Kidney epithelial cell (primary cell): ENCODE results near the gene CDK6. TPM values are rescaled to one million over a fixed set of nuclear protein-coding genes. Genes with fewer than 3 reads are reported as not detected.

Source experiments
- DNase-seq: peaks from one replicate; pipeline ENCODE4 v3.0.0-alpha.2; 2010; ENCODE audit warnings: low read depth
- H3K27me3 ChIP-seq: 2 replicates; pipeline ENCODE4 v1.6.0; 2011; ENCODE audit warnings: low read length; ENCODE audit not compliant: control insufficient read depth, insufficient read depth
- H3K36me3 ChIP-seq: 2 replicates; pipeline ENCODE4 v1.5.1; 2011; ENCODE audit warnings: low read length; ENCODE audit not compliant: control insufficient read depth, insufficient read depth
- H3K4me3 ChIP-seq: 2 replicates; pipeline ENCODE4 v1.5.1; 2011; ENCODE audit warnings: low read depth, mild to moderate bottlenecking, control low read depth, low read length
- total RNA-seq: library from RNA; depleted of rRNA; stranded (reverse); fragments of >200 nt; gene quantifications from 2 replicates; pipeline ENCODE4 v1.2.3, GENCODE V29; 2015
- TF ChIP-seq, protein P1 (sequence below): IDR thresholded peaks from 2 replicates; pipeline ENCODE4 v1.5.1; 2011; ENCODE audit warnings: mild to moderate bottlenecking, moderate library complexity, low read length, control low read depth, inconsistent platforms; ENCODE audit not compliant: insufficient read depth, poor library complexity, severe bottlenecking

Gene CDK6
- total RNA-seq, 1 donor from 2014 or later = 91.0 TPM

DNA sequence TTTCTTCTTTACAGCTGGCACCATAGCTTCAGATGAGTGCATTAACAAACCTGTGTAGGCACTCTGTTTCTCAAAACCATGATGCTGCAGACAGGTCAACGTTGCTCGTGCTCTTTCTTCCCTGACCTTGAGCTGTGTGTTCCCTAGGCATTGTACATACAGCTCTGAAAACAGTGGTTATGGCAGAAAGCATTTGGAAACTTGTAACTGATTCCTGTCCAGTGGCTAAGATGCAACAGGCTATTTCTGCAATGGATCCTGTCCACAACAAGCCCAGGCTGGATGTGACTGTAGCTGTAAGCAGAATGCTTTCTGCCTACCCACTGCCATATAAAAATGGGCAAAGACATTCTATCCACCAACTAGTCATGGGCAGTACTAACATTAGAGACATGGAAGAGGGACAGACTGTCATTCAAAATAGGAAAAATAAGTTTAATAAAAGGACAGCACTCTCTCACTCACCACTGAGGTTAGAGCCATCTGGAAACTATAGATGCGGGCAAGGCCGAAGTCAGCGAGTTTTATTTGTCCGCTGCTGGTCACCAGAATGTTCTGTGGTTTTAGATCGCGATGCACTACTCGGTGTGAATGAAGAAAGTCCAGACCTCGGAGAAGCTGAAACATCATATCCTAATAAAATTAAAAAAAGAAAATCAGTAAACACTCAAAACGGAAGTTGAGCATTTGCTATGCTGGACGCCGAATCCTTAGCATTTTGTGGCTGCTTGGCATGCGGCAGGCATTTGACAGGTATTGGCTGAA, 111.0 kb downstream of the CDK6 start:
- no peak overlapping the region for H3K4me3 ChIP-seq
- H3K27me3 ChIP-seq = no peaks in the 10 kb centered on the region
- no peak for DNase-seq
- TF ChIP-seq, protein P1, sequence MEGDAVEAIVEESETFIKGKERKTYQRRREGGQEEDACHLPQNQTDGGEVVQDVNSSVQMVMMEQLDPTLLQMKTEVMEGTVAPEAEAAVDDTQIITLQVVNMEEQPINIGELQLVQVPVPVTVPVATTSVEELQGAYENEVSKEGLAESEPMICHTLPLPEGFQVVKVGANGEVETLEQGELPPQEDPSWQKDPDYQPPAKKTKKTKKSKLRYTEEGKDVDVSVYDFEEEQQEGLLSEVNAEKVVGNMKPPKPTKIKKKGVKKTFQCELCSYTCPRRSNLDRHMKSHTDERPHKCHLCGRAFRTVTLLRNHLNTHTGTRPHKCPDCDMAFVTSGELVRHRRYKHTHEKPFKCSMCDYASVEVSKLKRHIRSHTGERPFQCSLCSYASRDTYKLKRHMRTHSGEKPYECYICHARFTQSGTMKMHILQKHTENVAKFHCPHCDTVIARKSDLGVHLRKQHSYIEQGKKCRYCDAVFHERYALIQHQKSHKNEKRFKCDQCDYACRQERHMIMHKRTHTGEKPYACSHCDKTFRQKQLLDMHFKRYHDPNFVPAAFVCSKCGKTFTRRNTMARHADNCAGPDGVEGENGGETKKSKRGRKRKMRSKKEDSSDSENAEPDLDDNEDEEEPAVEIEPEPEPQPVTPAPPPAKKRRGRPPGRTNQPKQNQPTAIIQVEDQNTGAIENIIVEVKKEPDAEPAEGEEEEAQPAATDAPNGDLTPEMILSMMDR = no peak
- H3K36me3 ChIP-seq = peaks cover 1% of the 10 kb centered on the region

DNA sequence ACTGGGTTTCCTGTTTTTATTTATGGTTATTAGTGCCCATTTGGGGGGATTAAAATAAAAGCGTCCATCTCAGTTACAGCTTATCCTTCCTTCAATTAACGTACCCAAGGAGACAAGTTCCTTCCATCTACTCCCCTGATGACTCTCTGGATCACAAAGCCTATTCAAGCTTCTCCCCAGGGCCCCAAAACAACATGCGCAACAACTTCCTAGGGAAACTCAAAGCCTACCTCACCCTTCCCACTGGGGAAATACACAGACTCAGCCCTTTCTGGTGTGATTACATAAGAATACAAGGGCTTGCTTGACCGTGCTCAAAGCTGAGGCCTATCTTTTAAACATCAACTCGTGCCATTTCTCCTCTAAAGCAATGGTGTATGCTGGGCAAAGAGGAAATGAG, 112.4 kb downstream of the CDK6 start:
- Histone ChIP-seq H3K36me3 (peaks cover 1% of the 10 kb centered on the region), H3K4me3 (no peak overlapping the region), H3K27me3 (no peaks in the 10 kb centered on the region)
- DNase-seq = no peak
- TF ChIP-seq, protein P1 = no peak

- TF ChIP-seq, protein P1 = no peak
- Histone ChIP-seq H3K36me3 (peaks cover 1% of the 10 kb centered on the region), H3K27me3 (no peaks in the 10 kb centered on the region), H3K4me3 (no peak overlapping the region)
- DNase-seq = no peak
Observed at GRCh38 chr7:92723205-92723604, 113.2 kb downstream of the CDK6 start.

DNA sequence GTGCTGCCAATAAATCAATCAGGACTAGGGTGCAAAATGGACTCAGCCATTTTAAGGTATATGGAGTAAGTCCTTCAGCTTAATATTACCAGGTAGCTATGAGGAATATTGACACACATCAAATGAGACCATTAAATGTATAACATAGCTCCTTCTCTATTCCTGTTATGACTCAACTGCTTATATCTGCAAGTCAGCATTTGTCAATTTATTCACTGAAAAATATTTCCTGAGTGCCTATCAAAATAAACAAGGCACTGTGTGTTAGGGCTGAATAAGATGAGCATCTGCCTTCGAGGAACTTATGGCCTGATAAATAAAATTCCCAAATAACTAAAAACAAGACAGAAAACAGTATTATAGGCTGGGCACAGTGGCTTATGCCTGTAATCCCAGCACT, 113.8 kb downstream of the CDK6 start:
- Histone ChIP-seq H3K4me3 (no peak overlapping the region), H3K36me3 (peaks cover 1% of the 10 kb centered on the region), H3K27me3 (no peaks in the 10 kb centered on the region)
- DNase-seq = no peak
- TF ChIP-seq, protein P1 = no peak

DNA sequence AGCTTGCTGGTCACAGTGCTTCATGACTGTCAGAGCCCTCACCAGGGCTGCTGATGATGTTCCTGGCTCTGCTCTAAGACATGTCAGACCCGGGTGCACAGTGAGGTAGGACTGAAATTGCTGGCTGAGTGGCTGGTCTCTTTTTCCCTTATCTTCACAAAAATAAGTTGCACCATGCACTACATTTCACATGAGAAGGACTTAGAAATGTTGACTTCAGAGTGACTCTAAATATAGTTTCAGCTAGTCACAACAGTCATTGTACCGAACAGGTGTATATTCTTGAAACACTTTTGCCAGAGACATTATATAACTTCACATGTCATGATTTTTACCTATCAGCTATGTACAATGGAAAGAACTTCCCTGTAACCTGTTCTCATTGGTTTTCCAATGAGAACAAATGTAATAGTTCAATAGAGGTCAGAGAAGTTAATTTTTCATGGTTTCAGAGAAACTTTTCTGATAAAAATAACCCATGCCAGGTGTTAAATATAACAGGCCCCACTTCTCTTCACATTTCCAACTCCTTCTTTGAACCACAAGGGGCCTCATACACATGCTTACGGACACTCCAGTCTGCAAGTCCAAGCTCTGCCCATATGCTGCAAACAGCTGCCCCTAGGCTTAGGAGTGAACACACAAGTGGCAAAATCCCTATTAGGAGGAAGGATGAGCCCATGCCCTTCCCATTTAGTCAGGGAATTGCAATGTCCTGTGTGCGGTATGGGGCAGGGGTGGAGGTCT, 115.6 kb downstream of the CDK6 start:
- no peak overlapping the region for H3K4me3 ChIP-seq
- no peaks in the 10 kb centered on the region for H3K27me3 ChIP-seq
- H3K36me3 ChIP-seq = peaks cover 1% of the 10 kb centered on the region
- DNase-seq = no peak
- TF ChIP-seq, protein P1 = no peak
